ENCODE data around the gene NAALADL2.

GRCh38 chr3:175852560-175852959, 993.4 kb downstream of the NAALADL2 start:
- no peak for TF ChIP-seq FOXM1 (IDR thresholded peaks at IDR 0.05; ENCODE audit: borderline replicate concordance, low read depth)
- TF ChIP-seq MAX (IDR thresholded peaks at IDR 0.05), result no peak
- no peak for TF ChIP-seq TAF1 (IDR thresholded peaks at IDR 0.05; ENCODE audit: low read depth)
- no peak for TF ChIP-seq TCF12 (IDR thresholded peaks at IDR 0.05; ENCODE audit: low read depth)
- no peak for TF ChIP-seq REST (IDR thresholded peaks at IDR 0.05; ENCODE audit: low read depth)
